Measurements from ENCODE around the gene TRRAP.
"Not testable (repeated sequence)": the region's sequence is repeated elsewhere in the genome, so short reads cannot be mapped to it uniquely, and the experiment has no call there.

Gene TRRAP

DNA sequence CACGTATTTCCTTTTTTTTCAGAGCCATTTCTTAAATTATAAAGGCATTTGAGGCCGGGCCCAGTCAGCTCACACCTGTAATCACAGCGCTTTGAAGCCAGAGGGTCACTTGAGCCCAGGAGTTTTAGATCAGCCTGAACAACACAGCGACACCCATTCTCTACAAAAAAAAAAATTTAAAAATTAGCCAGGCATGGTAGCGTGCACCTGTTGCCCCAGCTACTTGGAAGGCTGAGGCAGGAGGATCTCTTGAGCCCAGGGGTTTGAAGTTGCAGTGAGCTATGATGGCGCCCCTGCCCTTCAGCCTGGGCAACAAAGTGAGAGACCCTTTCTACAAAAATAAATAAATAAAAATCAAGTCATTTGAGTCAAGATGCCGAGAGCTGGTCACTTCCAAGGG is 11.6 kb upstream of the TRRAP start:
- no peak for DNase-seq

- no peak for DNase-seq
Observed at GRCh38 chr7:98868450-98868849, 9.9 kb upstream of the TRRAP start.

DNA sequence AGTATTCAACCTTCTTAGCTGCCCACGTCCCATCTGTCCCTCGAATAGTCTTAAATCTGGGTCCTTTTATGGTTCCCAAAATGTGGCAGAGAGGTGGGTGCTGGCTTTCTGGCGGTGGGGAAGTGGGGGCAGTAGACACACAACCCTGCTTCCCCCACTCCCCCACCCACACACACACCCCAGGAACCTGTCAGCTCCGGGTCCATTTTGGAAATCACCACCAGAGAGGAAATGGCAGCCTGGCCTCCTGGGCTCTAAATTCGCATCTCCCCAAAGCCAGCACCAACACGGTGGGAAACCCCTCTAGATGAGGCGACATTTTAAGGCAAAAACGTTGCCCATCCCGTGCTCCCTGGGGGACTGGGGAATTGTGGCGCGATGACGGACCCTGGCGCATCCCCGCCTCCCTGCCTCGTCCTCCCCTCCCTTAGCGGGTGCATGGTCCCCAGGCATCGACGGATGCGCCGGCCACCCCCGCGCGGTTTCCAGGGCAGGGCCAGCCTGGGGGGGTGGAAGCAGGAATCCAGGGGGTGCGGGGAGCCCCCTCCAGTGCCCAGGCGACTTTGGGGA is 9.2 kb upstream of the TRRAP start:
- no peak for DNase-seq

GRCh38 chr7:98869597-98870120 is 8.7 kb upstream of the TRRAP start, which contains the start of gene TMEM130:
TMEM130 (minus strand) TSS chr7:98870014; CDS start chr7:98869861, 153 bp downstream.
- DNase-seq = no peak

- peak; percentile 60 for DNase-seq
Observed at GRCh38 chr7:98870121-98870651, 8.1 kb upstream of the TRRAP start.

- DNase-seq = no peak
Observed at GRCh38 chr7:98870807-98871491, 7.4 kb upstream of the TRRAP start.

DNA sequence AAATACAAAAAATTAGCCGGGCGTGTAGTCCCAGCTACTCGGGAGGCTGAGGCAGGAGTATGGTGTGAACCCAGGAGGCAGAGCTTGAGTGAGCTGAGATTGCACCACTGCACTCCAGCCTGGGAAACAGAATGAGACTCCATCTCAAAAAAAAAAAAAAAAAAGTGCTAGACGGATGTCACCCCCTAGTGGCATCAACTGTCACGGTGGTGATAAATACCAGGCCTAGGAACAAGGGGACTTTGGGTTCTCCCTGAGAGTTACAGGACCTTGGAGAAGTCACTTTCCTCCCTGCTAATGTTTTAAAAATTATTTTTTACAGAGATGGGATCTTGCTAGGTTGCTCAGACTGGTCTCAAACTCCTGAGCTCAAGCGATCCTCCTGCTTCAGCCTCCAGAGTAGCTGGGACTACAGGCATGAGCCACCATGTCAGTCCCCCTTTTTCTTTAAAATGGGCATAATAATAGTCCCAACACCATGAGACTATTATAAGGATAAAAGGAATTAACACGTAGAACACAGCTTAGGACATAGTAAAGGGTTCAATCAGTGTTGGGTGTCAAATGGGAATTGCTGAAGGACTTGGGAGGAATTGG is 5.9 kb upstream of the TRRAP start:
- peak; percentile 49 for DNase-seq

DNA sequence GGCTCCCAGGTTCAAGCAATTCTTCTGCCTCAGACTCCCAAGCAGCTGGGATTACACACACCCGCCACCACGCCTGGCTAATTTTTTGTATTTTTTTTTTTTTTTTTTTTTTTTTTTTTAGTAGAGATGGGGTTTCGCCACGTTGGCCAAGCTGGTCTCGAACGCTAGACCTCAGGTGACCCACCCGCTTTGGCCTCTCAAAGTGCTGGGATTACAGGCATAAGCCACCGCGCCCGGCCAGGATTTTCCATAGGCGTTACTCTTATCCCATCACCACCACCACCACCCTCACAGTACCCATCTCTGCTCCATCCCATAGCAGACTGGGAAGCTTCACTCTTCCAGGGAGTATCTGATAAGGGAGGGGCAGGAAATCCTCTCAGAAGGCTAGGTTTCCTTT is 4.7 kb upstream of the TRRAP start:
- DNase-seq = not testable (repeated sequence)

DNA sequence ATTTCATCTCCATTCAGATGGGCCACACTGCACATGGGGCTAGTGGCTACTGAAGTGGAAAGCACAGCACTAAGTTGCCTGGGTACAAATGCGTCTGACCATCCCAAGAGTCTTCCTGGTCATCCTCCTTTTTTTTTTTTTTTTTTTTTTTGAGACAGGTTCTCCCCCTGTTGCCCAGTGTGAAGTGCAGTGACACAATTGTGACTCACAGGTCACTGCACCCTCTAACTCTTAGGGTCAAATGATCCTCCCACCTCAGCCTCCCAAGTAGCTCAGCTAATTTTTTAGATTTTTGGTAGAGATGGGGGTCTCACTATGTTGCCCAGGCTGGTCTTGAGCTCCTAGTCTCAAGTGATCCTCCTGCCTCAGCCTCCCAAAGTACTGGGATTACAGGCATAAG is 3.4 kb upstream of the TRRAP start:
- DNase-seq = no peak

DNA sequence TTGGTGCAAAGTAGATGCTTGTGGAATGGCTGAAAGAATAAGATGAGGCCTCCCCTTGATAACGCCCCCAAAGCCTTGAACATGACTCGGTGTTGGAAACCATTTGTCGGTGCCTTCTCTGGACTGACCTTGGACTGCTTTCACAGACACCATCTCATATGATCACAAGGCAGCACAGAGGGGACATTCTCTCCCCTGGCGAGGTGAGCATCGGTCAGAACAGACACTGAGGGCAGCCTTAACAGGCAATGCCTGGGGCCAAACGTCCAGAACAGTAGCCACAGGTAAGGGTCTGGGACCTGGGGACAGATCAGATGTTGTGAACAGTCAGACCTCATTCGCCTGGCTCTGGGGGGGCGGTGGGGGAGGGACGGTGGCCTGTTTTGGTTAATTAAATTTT is 2.8 kb upstream of the TRRAP start:
- DNase-seq = no peak

DNA sequence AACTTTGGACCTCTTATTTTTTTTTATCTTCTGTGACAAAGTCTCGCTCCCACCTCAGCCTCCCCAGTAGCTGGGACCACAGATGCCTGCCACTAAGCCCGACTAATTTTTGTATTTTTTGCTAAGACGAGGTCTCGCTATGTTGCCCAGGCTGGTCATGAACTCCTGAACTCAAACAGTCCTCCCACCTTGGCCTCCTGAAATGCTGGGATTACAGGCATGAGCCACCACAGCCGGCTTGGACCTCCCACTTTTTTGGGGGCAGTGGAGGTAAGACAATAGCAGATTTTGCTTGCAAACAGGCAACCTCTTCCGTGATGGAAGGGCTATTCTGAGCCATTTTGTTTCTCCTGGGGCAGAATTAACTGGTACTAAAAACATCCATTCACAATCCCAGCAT is 1.2 kb upstream of the TRRAP start:
- DNase-seq = no peak

GRCh38 chr7:98877692-98878364 is 504 bp upstream of the TRRAP start:
- no peak for DNase-seq

- no peak for DNase-seq
Observed at GRCh38 chr7:98879198-98879978, 1.1 kb downstream of the TRRAP start.

DNA sequence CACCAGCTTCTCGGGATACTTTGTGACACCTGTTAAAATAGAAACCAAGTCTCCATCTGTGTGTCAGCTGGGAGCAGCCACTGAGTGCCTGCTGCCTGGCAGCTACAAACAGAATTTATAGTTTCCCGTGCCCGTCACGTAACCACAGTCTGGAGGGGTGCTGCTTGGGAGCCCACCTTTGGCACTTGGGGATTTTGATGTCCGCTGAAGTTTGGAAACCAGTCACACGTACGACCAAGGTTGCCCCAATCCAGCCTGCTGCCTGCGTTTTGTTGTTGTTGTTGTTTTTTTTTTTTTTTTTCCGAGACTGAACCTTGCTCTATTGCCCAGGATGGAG is 1.6 kb downstream of the TRRAP start:
- DNase-seq = no peak

GRCh38 chr7:98880485-98880884 is 2.2 kb downstream of the TRRAP start:
- no peak for DNase-seq

DNA sequence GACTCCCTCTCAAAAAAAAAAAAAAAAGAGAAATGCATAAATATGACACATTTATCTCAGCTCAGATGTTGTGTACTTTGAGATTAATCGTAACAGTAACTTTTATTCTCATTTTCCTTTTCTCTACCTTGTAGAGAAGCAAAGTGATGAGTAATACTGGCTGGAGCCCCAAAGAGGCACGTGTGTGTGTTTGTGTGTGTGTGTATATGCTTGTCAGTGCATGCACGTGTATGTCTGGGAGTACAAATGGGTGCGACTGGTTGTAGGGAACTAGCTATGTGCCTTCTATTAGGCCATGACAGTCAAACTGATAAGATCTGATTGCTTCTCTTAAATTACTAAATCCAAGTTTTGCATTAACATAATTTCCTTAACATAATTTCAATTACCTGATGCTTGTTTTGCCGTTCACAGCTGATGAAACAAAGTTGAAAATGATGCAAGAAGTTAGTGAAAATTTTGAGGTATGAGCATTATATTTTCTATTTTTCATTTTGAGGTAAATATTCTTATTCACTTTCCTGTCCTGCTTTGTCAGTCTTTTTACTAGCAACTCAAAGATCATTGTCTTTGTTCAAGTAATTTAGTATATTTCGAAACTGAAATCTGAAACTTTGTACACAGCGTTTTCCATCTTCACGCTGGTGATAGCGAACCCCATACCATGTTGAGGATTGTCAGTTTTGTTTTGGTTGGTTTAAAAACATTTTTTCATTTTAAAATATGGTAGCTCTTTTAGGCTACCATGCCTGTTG is 3.4 kb downstream of the TRRAP start:
- DNase-seq = no peak

GRCh38 chr7:98884416-98884815 is 6.1 kb downstream of the TRRAP start:
- no peak for DNase-seq

DNA sequence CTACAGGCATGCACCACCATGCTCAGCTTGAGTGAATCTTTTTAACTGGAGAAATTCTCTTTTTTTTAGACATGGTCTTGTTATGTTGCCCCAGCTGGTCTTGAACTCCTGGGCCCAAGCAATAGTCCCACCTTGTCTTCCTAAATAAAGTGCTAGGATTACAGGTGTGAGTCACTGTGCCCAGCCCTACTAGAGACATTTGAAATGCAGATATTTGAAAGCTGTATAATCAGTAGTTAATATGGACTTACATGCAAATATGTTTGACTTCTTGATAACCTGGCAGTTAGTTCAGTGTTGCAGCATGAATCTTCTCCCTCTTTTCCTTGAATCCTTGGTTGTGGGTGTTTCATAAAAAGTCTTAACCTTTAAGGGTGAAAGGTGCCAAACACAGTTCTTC is 8.7 kb downstream of the TRRAP start:
- DNase-seq = no peak

DNA sequence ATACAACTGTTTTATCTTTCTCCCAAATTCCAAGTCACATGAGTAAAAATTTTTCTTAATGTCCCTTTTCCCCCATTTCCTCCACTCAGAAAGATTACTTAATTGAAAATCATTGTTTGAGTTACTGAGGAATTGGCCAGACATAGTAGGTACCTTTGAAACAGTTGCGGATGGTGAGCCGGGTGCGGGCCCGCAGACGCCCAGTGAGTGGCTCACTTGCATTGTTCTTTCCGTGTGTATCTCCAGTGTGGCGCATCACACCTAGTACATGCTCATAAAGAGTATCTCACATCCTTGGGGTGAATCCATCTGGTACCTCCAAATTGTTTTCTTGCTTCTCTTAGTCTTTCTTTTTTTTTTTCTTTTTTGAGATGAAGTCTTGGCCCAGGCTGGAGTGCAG is 14.3 kb downstream of the TRRAP start:
- DNase-seq = no peak

DNA sequence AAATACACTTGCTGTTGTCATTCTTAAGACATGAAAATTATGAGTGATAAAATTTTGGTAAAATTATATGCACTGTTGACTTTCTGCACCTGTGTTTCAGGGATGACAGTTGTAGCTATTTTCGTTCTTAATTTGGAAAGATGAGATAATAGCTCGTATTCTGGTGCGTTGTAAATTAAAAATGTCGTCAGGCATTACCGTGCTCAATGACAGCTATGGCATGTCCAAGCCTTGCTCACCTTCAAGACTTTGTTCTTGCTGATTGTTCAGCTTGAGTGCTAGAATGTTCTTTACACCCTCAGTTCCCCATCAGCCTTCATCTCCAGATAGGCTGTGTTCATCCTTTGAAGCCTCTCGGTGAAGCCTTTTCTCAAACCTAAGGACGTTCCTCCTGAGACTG is 21.5 kb downstream of the TRRAP start:
- DNase-seq = no peak

DNA sequence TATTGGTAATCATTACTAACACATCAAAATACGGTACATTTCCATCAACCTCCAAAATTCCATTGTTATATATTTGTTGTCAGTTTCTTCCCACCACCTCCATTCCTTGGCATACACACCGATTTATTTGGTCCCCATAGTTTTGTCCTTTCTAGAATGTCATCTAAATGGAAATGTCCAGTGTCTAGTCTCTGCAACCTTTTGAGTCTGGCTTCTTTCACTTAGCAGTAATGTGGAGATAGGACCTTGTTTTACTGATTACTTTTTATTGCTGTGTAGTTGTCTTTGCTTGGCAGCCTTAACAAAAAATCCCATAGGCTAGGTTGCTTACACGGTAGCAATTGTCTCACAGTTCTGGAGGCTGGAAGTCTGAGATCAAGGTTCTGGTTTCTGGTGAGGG is 22.5 kb downstream of the TRRAP start:
- no peak for DNase-seq

GRCh38 chr7:98902523-98902922 is 24.2 kb downstream of the TRRAP start:
- no peak for DNase-seq

Measured in fibroblast of skin of scalp (primary cell).